Embryonic facial prominence (tissue), 1 donor: ENCODE measurements around the gene ATP6V0B.

ENCODE experiments used
- DNase-seq: peaks from one replicate; pipeline ENCODE4 v3.0.0-alpha.2; 2016; ENCODE audit errors: extremely low spot score

The ATP6V0B gene

GRCh38 chr1:44002606-44003157, 27.9 kb downstream of the ATP6V0B start:
- no peak for DNase-seq

DNA sequence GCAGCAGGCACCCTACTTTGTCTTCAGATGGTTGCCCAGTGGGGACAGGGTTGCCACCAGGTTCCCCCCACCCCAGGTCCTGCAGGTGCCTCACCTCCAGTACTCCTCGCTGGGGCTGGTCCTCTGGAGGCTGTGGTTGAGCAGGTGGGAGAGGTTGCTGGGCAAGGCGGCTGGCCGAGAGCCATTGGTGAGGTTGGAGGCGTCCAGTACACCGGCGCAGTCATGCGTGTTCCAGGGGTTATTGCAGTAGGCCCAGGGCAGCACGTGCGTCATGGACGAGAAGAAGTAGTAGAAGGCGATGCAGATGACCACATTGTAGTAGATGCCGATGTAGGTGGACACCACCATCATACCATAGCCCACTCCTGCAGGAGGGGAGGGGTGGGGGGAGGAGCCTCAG, 33.5 kb downstream of the ATP6V0B start:
- DNase-seq, result no peak

GRCh38 chr1:44010935-44011471, 36.2 kb downstream of the ATP6V0B start:
- no peak for DNase-seq

- no peak for DNase-seq
Measured at GRCh38 chr1:44012404-44012803, 37.6 kb downstream of the ATP6V0B start.

- no peak for DNase-seq
Measured at GRCh38 chr1:44012941-44013609, 38.3 kb downstream of the ATP6V0B start.

DNA sequence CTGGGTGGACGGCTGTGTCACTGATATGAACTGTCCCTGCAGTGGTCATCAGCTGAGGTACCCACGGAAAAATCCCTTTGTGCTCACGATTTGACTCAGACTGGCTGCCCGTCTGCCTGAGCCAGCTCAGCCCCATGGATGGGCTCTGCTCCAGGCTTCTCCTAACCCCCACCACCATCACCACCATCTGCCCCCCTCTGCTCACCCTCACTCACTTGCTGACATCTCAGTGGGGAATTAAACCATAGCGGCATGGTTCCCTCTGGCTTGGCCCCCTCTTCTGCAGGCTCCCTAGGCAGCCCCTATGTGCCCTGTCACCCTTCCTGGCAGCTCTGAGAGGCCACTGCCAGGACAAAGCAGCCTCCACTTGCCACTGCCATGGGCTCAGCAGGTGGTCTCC, 39.2 kb downstream of the ATP6V0B start:
- no peak for DNase-seq

- no peak for DNase-seq
Measured at GRCh38 chr1:44014365-44015104, 39.8 kb downstream of the ATP6V0B start.

DNA sequence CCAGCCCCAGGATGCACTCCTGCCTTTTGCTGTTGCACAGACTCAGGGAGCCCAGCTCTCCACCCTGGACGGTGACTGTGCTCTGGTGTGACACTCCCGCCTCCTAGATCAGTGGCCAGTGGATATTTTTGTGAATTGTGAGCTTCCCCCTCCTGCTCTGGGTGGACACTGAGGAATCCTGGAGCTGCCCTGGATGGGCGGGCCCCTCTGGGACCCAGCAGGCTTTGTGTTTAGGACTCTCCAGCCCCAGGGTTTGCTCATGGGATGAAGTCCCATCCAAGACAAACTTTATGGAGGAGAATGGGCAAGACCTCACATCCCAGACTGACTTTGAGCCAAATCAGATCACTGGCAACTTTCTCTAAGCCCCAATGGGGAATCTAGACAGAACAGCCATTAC, 40.4 kb downstream of the ATP6V0B start:
- DNase-seq, result no peak

DNA sequence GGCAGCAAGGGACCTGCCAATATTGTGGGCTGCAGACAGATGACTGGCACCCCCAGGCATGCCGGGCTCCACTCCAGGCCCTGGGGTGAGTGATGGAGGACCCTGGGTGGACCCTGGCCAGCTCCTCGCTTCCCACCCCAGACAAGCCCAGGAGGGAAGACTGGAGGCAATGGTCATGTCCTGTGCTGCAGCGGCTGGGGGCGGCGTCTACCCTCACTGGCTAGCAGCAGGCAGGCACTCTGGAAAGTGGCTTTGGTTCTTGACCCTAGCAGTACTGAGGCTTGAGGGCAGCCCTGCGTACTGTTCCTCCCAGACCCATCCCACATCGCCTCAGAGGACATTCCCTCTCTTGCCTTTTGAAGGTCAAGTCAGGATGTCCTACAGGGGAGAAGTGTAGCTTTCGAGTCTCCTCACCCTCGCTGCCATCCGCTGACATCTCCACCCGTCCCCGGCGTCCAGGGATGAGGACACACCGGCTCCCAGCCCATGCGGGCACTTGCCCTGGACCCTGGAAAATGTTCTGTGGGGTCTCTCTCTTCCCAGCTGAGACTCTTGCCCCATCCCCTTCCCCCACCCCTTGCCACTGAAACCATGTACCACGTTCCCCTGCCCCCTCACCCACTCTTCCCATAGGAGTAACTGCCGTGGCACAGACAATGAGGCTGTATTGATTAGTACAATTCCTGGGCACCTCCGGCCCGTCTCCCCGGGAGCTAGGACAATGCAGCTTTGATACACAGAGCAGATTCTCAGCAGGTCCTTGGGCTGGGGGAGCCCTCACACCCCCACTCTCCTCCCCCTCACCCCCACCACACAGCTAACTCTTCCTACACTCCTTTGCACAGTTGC, 41.5 kb downstream of the ATP6V0B start:
- no peak for DNase-seq

- DNase-seq, result no peak
Measured at GRCh38 chr1:44016890-44017400, 42.2 kb downstream of the ATP6V0B start.

- no peak for DNase-seq
Measured at GRCh38 chr1:44019466-44019948, 44.7 kb downstream of the ATP6V0B start.

DNA sequence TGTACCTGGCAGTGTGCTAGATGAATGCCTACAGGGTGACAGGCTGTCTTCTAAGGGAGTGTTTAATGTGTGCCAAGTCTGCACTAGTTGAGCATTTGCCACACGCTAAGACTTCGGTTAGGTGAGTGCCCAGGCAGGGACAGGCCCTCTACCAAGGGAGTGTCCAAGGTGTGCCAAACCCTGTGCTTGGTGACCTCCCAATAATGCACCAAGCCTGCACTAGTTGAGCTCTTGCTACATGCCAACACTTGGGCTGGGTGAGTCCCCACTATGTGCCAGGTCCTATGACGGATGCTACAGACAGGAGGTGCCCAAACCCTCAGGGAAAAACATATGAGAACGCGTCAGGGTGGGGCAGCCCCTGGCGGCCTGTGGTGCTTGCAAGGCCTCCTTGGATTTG, 45.7 kb downstream of the ATP6V0B start:
- DNase-seq, result no peak

DNA sequence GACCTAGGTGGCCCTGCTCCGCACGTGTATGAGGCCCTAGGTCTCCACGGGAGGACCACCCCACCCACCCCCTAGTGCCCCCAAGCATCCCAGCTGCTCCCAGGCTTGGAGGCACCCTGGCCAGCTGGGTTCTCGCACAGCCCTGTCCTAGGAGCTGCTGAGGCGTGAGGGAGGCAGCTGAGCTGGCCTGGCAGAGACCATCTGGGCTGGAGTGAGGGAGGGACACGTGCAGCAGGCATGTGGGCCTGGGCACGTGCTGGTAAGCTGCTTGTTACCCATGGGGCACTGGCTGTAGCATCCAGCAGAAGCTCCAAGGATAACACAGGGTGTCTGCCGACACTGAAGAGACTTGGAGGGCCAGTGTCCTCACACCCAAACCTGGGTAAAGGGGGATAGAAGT, 46.4 kb downstream of the ATP6V0B start:
- no peak for DNase-seq

- no peak for DNase-seq
Measured at GRCh38 chr1:44021581-44022321, 47.0 kb downstream of the ATP6V0B start.

- no peak for DNase-seq
Measured at GRCh38 chr1:44024031-44024902, 49.5 kb downstream of the ATP6V0B start.

- no peak for DNase-seq
Measured at GRCh38 chr1:44024903-44025525, 50.3 kb downstream of the ATP6V0B start.

- DNase-seq, result no peak
Measured at GRCh38 chr1:44025816-44026215, 51.1 kb downstream of the ATP6V0B start.

- DNase-seq, result no peak
Measured at GRCh38 chr1:44027320-44027719, 52.6 kb downstream of the ATP6V0B start.
